Ishikawa (cell line): ENCODE measurements around the gene GRIN2D.

ENCODE experiments used
- EP300 ChIP-seq: IDR thresholded peaks from 2 replicates; pipeline ENCODE4 v1.6.1; 2012; ENCODE audit warnings: borderline replicate concordance
- REST ChIP-seq: IDR thresholded peaks from 2 replicates; pipeline ENCODE4 v1.6.1; 2012; ENCODE audit warnings: low read depth, mild to moderate bottlenecking
- YY1 ChIP-seq: IDR thresholded peaks from 2 replicates; pipeline ENCODE4 v1.6.1; 2012; ENCODE audit warnings: low read depth

GRCh38 chr19:48346191-48346590, 47.3 kb upstream of the GRIN2D start:
- TF ChIP-seq YY1 (no peak), EP300 (no peak), REST (no peak)
